Liver (tissue), 9 donors: ENCODE results near the gene ENDOU. TPM values are rescaled to one million over a fixed set of nuclear protein-coding genes. Genes with fewer than 3 reads are reported as not detected.

Experiments
- DNase-seq: peaks from one replicate; pipeline ENCODE4 v3.0.0-alpha.2; 2017; ENCODE audit warnings: low spot score
- H3K27ac ChIP-seq, 2 donors: one replicate each; pipeline ENCODE4 v1.7.0; 2013; ENCODE audit warnings: inconsistent platforms in 2 of 2, low read length in 2 of 2, control low read depth in 1 of 2, low read depth in 1 of 2, mild to moderate bottlenecking in 1 of 2
- H3K27me3 ChIP-seq, 4 donors: one replicate each; pipeline versions ENCODE4 v1.6.1 to v1.7.0; 2013; ENCODE audit warnings: low read length in 3 of 4, inconsistent platforms in 1 of 4, mild to moderate bottlenecking in 1 of 4, moderate library complexity in 1 of 4; ENCODE audit not compliant: control insufficient read depth in 4 of 4, insufficient read depth in 4 of 4
- H3K36me3 ChIP-seq, 4 donors: one replicate each; pipeline versions ENCODE4 v1.6.1 to v1.7.0; 2013; ENCODE audit warnings: low read length in 3 of 4, mild to moderate bottlenecking in 3 of 4, low read depth in 1 of 4, moderate library complexity in 1 of 4; ENCODE audit not compliant: control insufficient read depth in 4 of 4, insufficient read depth in 3 of 4
- H3K4me1 ChIP-seq, 4 donors: one replicate each; pipeline versions ENCODE4 v1.6.1 to v1.7.0; 2013; ENCODE audit warnings: low read length in 3 of 4, mild to moderate bottlenecking in 3 of 4, moderate library complexity in 1 of 4; ENCODE audit not compliant: control insufficient read depth in 4 of 4, insufficient read depth in 4 of 4
- H3K4me3 ChIP-seq, 3 donors: one replicate each; pipeline versions ENCODE4 v1.6.1 to v1.7.0; 2013; ENCODE audit warnings: low read length in 3 of 3, control low read depth in 1 of 3, low read depth in 1 of 3, mild to moderate bottlenecking in 1 of 3
- H3K9ac ChIP-seq, 2 donors: one replicate each; pipeline ENCODE4 v1.7.0; 2013; ENCODE audit warnings: low read length in 2 of 2, mild to moderate bottlenecking in 2 of 2, moderate library complexity in 2 of 2, control low read depth in 1 of 2, low read depth in 1 of 2
- H3K9me3 ChIP-seq, 4 donors: one replicate each; pipeline versions ENCODE4 v1.6.1 to v1.7.0; 2013; ENCODE audit warnings: low read length in 3 of 4; ENCODE audit not compliant: control insufficient read depth in 4 of 4
- FOXA1 ChIP-seq: IDR thresholded peaks from 2 replicates; pipeline ENCODE4 v1.6.1; 2016; ENCODE audit warnings: antibody characterized with exemption
- NR2F2 ChIP-seq: IDR thresholded peaks from 2 replicates; pipeline ENCODE4 v1.6.1; 2016; ENCODE audit warnings: antibody characterized with exemption
- RAD21 ChIP-seq, 2 donors: IDR thresholded peaks; 2 replicates each; pipeline ENCODE4 v1.6.1; 2016; ENCODE audit warnings: antibody characterized with exemption in 2 of 2, mild to moderate bottlenecking in 2 of 2
- REST ChIP-seq: IDR thresholded peaks from 2 replicates; pipeline ENCODE4 v1.6.1; 2016; ENCODE audit warnings: antibody characterized with exemption, mild to moderate bottlenecking
- RXRA ChIP-seq, 2 donors: IDR thresholded peaks; 2 replicates each; pipeline ENCODE4 v1.6.1; 2017 to 2018; ENCODE audit warnings: antibody characterized with exemption in 2 of 2, mild to moderate bottlenecking in 1 of 2
- TAF1 ChIP-seq: conservative IDR thresholded peaks from 2 replicates; pipeline ENCODE4 v1.6.1; 2016; ENCODE audit warnings: antibody characterized with exemption, mild to moderate bottlenecking
- YY1 ChIP-seq: IDR thresholded peaks from 2 replicates; pipeline ENCODE4 v1.6.1; 2016; ENCODE audit warnings: antibody characterized with exemption, mild to moderate bottlenecking
- WGBS: extraction: QIAGEN DNeasy Blood & Tissue Kit; methylation state at CpG from one replicate; pipeline ENCODE4 v1.1.7; 2013; 5-methylcytosine and 5-hydroxymethylcytosine counted together
- polyA plus RNA-seq, 2 donors: library from polyadenylated mRNA; stranded (reverse) in 1 of 2; unstranded in 1 of 2; fragments of 200-250 nt in 1 of 2; fragments of >200 nt in 1 of 2; fragmentation: Nextera tagmentation in 1 of 2; extraction: Ambion mirVana in 1 of 2; gene quantifications; one replicate each; pipeline versions ENCODE4 v1.2.1 to v1.2.3, GENCODE V29; 2013 to 2015
- total RNA-seq, 2 donors: library from RNA; depleted of rRNA; stranded (reverse); fragments of >200 nt; gene quantifications; one replicate each; pipeline ENCODE4 v1.2.3, GENCODE V29; 2014
- TF ChIP-seq, protein P1 (sequence below): IDR thresholded peaks from 2 replicates; pipeline ENCODE4 v1.6.1; 2016; ENCODE audit warnings: antibody characterized with exemption
- donor health status: healthy.
- donor health status: healthy.
- donor health status: healthy.
- donor health status: healthy.
- donor health status: healthy.

The ENDOU gene
- total and polyA plus RNA-seq, 4 donors: 0.25 TPM; not detected in 3

- WGBS: 95% methylated on average over 7 of the region's 7 CpGs
- Histone ChIP-seq H3K27ac (no peak overlapping the region), H3K4me3 (no peak overlapping the region)
These were observed 49.4 kb upstream of the ENDOU start for GRCh38 chr12:47774663-47775062.

GRCh38 chr12:47773858-47774580, 48.7 kb upstream of the ENDOU start:
- WGBS: 59% methylated on average over 14 of the region's 14 CpGs
- no peak overlapping the region for H3K27ac ChIP-seq
- H3K9me3 ChIP-seq: no peaks in the 10 kb centered on the region
- H3K36me3 ChIP-seq: no peaks in the 10 kb centered on the region
- peak overlapping the region in 1 of 2 donors; percentile 60 for H3K9ac ChIP-seq
- peak overlapping the region; percentile 30 to 73 (median 47) for H3K4me3 ChIP-seq
- H3K4me1 ChIP-seq: peaks cover 5 to 19% (median 13%) of the 10 kb centered on the region in 4 donors
- no peak for DNase-seq
- no peaks in the 10 kb centered on the region for H3K27me3 ChIP-seq
- TF ChIP-seq TAF1 (no peak), NR2F2 (no peak), REST (no peak)
- TF ChIP-seq, protein P1, sequence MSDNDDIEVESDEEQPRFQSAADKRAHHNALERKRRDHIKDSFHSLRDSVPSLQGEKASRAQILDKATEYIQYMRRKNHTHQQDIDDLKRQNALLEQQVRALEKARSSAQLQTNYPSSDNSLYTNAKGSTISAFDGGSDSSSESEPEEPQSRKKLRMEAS: no peak

More at GRCh38 chr12:47774663-47775062, 49.4 kb upstream of the ENDOU start:
- Histone ChIP-seq H3K36me3 (no peaks in the 10 kb centered on the region), H3K4me1 (peaks cover 5 to 19% (median 11%) of the 10 kb centered on the region in 4 donors), H3K9ac (no peak overlapping the region), H3K9me3 (no peaks in the 10 kb centered on the region), H3K27me3 (no peaks in the 10 kb centered on the region)
- no peak for TF ChIP-seq RAD21 (IDR thresholded peaks at IDR 0.05)
- no peak for TF ChIP-seq RXRA (IDR thresholded peaks at IDR 0.05)
- TF ChIP-seq REST: no peak
- TF ChIP-seq YY1: no peak
- TF ChIP-seq TAF1: no peak
- no peak for TF ChIP-seq FOXA1
- no peak for DNase-seq
